ENCODE data around the gene RFXANK.
"Not testable (repeated sequence)": the region's sequence is repeated elsewhere in the genome, so short reads cannot be mapped to it uniquely, and the experiment has no call there.

The RFXANK gene

DNA sequence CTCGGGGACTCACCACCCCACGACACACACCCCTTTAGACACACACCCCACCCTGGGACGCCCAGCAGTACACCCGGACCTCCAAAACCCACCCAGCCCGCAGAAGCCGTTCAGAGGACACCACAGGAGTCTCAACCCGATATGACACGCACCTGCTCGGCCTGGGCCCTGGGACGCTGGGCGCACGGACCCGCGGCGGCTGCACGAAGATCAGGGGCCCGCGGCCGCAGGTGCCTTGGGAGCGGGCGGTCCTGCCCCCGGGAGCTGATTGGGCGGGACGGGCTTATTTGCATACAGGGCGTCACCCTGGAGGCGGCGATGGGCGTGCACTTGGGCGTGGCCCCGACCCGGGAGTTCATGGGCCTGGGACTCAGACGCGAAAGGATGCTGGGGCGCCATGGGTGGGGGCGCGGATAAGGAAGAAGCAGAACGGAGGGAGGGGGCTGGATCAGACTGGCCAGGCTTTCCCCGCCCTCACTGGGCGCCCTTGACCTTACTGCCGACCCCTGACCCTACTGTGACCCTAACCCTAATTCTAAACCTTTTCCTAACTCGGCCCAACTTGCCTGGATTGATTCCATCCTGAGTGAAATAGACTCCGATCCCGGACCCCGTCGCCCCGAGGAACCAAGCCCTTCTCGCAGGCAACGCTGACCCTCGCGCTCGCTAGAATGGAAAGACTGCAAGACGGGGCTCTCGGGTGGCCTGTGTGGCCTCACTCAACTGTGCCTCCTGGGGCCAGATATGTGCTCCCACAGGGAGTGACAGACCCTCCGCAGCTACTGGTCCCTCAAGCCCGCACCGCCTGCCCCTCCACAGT lies 21.8 kb upstream of the RFXANK start, which contains the start of gene MEF2B:
TSS of gene MEF2B (minus strand) at position 211 of the 820 bp plus-strand sequence. CDS start 19,528 bp downstream, outside the sequence.
- FAIRE-seq, result no peak

DNA sequence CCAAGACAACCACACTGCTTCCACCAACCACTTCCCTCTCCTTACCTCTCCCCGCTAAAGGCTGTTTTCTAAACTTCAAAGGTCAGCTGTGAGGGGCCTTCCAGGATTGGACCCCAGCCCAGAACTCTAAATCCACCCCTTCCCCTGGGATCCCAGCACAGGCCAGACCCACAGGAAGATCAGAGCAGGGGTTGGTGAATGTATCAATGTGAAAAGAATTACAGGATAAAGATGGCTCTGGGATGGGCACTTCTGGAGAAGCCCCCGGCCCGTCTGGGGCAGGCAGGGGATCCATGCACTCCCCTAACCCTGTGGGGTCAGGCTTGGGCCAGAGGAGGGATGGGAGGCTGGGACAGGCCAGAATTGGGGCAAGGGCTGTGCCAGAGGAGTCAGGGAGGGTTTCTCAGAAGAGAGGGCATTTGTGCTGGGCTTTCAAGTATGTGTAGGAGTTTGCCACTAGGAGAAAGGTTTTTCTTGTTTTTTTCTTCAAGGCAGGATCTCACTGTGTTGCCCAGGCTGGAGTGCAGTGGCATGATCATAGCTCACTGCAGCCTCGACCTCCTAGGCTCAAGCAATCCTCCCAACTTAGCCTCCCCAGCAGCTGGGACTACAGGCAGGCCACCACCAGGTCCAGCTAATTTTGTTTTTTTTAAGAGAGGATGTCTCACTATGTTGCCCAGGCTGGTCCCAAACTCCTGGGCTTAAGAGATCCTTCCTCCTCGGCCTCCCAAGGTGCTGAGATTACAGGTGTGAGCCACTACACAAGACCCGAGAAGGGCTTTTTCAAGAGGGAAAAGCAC lies 21.0 kb upstream of the RFXANK start:
- no peak for FAIRE-seq

DNA sequence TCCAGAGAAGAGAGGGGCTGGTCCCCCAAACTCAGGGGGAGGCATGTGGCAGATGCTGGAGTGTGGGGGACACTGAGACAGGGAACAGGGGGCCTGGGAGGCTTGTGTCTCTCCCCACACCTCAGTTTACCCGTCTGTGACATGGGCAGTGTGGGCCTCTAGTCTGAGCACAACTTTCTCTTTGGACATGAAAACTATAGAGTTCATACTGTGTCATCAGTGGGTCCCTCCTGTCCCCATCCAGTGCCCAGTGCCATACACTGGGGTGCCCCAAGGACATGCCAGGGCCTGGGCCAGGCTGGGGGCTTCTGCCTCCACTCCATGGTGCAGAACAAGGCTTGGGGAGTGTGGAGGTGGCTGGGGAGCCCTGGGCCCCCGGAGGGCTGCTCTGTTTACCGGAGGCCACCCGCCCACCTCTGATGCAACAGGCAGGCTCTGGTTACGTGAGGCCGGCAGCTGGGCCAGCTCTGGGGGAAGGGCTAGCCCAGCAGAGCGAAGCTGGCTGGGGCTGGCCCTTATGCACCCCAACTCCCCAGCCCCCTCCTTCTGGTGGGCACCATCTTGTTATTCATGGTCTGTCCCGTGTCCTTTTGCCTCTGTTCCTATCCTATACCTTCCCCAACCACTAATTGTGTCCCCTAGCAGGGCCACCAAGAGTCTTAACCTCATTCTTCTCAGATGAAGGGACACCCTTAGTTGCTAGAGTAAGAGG lies 20.1 kb upstream of the RFXANK start:
- FAIRE-seq, result no peak

DNA sequence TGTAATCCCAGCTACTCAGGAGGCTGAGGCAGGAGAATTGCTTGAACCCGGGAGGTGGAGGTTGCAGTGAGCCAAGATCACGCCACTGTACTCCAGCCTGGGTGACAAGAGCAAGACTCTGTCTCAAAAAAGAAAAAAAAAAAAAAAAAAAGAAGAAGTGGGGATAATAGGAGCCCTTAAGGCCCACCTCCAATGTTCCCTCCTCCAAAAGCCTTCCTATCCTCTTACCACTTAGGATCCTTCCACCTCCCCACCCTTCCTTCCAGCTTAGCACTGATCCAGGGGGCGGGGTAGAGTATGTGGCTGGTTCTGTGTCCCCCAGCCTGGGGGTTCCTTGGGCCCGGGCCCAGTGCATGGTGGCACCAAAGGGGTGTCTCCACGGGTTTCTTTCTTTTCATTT lies 18.8 kb upstream of the RFXANK start:
- not testable (repeated sequence) for FAIRE-seq

DNA sequence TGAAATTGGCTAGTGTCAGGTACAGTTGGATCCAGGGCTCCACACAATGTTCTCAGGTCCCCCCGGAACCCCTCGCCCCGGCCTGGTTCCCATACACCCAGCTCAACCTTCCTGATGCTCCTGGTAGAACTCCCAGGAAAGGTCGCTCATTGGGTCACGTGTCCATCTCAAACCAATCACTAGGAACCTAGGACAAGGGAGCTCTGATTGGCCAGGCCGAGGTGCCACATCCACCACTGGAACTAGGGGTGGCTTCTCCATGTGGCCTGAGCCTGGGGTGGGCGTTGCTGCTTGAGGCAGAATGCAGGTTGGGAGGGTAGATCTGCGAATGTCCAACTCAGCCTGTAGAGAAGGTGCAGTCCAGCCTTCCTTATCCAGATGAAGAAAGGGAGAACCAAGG lies 15.1 kb upstream of the RFXANK start:
- no peak for FAIRE-seq

DNA sequence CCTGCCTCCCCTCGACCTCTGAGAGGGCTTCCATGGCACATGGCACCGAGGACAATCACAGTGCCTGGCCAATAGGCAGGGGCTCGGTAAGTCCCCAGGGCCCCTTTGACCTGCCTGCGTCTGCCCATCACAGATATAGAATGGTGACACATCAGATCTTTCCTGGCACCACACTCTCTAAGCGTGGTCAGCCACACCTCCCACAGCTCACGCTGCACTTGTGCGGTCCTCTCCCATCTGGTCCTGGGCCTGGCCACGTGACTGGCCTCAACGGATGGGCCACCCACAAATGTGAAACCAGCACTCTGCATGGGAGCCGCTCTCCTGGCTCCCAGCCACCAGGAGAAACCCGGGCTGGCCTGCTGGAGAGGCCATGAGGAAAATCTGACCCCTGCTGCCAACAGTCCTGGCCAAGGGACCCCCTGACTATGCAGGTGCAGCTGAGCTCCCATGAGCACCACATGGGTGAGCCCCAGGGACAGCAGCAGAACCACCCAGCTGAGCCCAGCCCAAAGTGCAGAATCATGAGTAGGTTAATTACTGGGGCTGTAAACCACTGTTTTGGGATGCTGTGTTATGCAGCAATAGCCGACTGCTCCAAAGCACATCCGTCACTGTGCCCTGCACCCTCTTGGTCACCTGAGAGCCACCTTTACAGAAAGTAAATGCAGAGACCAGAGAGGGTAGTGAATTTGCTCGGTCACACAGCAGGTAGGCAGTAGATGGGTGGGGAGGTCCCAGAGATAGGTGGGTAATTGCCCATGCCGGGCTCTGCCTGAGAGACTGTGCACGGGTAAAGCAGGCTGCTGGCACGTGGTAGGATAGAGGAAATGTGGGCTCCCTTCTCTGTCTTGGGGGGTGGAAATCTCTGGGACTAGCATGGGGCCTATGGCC lies 12.3 kb upstream of the RFXANK start:
- no peak for FAIRE-seq

DNA sequence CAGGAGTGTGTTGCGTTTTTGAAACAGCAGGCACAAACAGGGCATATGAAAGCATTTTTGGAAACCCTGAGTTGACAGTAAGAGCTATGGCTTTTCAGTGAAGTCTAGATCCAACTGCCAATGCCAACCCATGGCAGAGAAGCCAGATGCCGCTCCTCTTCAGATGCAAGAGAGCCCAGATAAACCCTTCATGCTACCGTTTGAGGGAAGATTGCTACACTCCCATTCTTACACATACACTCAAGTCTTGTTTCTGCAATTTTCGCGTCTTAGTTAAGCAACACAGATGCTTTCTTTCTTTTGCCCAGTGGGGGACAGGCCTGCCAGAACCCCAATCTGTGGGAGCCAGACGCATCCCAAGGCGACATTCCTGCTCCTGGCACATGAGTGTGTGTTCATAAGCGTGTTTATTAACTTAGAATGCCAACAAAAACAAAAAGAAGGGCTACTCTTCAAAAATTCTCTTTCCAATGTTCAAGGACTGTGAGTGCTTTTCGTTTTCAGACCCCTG lies 10.5 kb upstream of the RFXANK start:
- no peak for FAIRE-seq

DNA sequence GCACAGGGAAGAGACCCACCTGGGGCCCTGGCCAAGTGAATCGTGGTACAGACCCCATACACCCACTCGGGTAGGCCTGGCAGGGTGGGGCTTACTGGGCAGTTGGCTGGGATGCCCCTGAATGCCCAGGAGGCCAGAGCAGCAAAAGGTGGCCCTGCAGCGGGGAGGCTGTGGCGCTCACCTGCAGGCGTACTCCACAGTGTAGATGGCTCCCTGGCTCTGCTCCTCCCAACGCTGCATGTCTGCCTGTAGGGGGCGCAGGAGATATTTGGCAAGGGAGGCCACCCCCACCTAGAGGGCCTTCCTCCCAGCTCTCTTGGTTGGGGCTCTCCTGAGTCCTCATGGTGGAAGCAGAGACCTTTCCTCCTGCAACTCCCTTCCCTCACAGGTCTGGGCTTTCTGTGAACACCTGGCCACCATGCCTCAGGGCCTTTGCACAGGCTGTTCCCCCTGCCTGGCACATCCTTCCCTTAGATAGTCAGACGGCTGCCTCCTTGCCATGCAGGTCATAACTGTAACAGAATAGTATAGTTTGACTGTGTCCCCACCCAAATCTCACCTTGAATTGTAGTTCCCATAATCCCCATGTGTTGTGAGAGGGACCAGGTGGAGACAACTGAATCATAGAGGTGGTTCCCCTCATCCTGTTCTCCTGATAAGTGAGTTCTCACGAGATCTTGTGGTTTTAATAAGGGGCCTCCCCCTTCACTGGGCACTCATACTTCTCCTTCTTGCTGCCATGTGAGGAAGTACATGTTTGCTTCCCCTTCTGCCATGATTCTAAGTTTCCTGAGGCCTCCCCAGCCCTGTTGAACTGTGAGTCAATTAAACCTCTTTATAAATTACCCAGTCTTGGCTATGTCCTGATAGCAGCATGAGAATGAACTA lies 6.0 kb upstream of the RFXANK start:
- FAIRE-seq, result no peak

DNA sequence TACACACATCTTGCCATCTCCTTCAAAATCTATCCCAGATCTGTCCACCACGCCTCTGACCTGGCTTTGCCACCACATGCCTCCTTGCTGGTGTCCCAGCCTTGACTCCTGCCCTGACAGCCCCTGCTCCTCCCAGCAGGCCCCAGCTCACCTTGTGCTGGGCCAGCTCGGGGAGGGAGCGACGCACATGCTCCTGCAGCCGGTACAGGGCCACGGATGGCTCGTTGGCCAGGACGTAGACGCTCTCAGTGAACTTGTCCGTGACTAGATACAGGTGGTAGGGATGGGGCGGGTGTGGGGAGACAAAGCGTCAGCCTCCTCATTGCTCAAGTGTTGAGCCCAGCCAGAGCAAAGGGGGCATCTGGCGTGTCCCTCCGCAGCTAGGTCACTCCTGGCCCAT lies 5.3 kb upstream of the RFXANK start:
- FAIRE-seq, result no peak

DNA sequence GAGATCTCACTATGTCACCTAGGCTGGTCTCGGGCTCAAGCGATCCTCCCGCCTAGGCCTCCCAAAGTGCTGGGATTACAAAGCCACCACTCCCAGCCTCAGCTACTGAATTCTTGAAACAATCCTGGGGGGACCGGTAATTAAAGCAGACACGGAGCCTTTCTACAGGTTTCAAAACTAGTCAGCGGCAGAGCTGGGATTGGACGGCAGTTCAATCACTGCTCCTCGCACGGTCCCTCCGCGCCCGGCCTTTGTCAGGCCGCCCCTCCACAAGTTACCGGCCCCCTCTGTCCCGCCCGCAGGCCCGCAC lies 335 bp upstream of the RFXANK start:
- FAIRE-seq, result no peak

DNA sequence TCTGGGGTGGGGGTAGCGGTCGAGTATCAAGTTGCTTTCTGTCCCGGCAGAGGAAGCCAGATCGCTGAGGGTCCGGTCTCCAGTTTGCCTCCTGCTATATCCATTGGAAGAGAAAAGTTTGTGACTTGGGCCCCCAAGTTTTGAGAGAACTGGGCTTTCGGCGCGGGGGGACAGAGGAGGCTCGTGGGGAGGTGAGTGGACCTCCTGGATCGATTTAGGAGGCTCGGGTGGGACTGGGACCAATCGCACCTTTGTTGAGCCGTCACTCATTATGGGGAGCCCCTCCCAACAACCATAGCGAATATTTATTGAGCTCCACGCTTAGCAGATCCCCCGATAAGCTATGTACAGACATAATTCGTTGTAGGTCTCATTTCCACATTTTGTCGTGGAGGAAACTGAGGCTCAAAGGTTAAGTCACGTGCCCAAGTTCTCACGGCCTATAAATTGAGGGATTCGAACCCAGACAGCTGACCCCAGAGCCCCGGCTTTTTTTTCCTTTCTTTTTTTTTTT lies 909 bp downstream of the RFXANK start:
- no peak for FAIRE-seq

DNA sequence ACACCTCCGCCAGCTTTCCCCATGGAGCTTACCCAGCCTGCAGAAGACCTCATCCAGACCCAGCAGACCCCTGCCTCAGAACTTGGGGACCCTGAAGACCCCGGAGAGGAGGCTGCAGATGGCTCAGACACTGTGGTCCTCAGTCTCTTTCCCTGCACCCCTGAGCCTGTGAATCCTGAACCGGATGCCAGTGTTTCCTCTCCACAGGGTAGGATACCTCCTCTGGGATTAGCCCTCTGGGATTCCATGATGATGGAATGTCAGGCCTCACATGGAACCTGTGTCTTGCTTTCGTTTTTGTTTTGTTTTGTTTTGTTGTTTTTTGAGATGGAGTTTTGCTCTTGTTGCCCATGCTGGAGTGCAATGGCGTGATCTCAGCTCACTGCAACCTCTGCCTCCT lies 1.9 kb downstream of the RFXANK start:
- no peak for FAIRE-seq

DNA sequence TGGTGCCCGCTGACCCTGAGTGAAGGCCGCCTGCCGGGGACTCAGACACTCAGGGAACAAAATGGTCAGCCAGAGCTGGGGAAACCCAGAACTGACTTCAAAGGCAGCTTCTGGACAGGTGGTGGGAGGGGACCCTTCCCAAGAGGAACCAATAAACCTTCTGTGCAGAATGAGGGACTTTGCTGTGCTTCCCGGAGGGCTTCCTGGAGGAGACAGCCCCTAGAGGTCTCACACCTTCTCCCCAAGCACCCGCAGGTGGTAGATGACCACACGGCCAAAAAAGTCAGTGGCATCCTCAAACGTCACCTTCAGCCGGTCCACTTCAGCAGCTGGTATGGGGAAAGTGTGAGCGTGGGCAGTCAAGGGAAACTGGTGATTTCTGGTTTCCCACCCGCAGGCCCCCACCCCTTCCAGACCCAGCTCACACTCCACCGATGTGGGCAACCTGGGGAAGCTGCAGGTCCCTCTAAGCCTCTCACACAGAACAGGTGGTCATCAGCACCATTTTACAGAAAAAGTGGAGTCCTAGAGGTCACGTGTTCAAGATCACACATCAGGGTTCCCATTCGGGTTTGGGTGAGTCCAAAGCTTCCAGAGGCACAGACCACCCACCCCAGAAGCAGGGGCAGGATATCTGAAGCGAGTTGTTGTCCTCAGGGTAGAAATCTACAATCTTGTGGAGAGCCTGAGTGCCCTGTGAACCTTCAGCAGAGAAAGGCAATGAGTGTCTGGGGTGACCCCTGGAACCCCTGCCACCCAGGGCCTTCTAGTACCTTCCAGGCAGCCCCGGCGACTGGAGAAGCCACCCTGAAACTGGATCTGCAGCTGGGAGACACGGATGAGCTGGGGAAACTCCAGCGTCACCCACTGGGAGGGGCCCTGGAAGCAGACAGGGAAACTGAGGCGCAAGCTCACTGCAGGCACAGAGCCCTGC lies 9.9 kb downstream of the RFXANK start:
- FAIRE-seq, result no peak

DNA sequence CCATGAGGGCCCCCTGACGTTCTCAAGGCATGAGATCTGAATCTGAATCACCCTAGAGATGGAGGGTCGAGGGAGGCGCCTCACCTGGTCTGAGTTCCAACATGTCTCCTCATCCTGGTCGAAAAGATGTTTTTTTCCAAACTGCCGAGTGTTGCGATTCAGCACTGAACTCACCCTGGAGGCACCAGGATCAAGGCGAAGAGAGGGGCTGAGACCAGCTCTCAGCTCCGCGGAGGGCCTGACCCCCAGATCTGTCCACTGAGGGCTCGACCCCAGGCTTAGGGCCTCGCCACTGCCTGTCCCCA lies 10.6 kb downstream of the RFXANK start:
- no peak for FAIRE-seq

DNA sequence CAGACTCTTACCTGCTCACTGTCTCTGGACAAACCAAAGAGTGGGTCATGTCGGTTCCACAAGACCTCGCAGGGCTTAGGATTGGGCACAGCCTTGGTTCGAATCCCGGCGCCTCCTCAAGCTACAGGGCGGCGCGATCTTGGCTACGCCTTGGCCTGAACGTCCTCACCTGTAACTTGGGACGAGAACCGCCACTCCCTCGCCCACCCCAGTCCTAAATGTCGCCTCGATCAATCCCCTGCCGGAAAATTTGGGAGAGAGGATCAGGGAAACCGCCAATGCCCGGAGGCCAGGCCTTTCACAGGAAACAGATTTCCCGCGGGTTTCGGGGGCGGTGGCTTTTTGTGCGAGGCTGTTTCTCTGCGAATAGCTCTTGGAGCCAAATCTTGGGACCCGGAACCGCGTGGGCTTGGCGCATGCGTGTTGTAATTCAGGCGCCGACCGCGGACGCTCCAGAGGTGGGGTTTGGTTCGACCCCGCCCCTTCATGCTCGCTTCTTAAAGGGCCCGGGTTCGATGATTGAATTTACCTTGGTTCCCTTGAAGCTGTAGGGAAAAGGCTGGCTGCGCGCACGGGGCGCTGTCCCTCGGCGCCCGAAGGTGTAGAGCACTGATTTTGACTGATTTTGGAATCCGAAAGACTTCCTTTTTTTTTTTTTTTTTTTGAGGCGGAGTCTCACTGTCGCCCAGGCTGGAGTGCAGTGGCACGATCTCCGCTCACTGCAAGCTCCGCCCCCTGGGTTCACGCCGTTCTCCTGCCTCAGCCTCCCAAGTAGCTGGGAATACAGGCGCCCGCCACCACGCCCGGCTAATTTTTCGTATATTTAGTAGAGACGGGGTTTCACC lies 11.2 kb downstream of the RFXANK start, which contains the start of gene NR2C2AP:
TSS of gene NR2C2AP (minus strand) at position 403 of the 845 bp plus-strand sequence. CDS start at position 49, 354 bp downstream.
- FAIRE-seq, result peak; percentile 89

DNA sequence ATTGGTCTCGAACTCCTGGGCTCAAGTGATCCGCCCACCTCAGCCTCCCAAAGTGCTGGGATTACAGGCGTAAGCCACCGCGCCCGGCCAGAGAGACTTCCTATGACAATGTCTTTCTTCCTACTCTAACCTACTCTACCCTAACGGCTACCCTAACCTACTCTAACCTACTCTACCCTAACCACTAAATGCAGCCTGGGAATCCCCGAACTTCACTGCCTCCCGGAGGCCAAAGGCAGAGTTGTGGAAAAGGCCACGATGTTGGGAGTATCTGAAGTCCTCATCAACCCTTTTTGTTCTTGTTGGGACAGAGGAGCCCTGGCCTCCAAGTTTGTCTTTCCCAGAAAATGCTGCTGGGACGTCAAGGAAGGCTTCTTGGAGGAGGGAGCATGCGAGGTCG lies 12.1 kb downstream of the RFXANK start:
- FAIRE-seq, result no peak

DNA sequence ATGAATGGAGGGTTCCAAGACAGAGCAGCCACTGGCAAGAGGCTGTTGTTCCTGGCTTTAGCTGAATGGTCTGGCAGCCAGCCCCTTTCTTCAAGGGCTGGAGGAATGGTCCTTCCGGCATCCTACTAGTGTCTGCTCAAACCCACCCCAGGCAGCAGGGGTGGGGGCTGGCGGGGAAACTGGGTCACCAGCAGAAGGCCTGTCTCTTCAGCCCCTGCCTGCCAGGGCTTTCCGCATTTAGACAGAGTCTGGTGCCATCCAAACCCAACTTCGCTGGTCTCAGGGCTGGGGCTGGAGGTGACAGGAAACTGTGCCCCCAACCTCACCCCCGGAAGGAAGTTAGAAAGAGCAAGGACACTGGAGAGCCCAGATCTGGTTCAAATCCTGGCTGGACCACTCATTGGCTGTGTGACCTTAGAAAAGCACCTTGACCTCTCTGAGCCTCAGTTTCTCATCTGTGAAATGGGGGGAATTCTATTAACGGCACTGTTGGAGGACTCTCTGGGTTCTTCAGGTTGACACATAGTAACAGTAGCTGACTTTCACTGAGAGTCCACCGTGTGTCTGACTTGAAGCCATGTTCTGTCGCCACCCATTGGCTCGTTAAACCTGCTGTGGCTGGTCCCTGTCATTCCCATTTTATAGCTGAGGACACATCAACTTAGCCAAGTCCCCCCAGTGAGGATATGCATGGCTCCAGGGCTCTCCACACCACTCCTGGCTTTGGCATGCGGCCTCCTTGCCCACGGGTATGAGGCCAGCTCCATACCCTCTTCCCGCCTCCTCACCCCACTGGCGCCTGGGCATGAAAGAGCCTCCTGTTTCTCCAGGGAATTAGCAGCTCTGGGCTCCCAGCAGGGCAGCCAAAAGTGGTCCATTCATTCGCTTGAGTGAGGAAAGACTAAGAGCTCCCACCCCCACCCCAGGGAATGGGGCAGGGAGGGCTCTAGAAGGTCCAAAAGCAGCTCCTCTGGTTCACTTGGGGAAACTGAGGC lies 13.7 kb downstream of the RFXANK start:
- FAIRE-seq, result no peak

DNA sequence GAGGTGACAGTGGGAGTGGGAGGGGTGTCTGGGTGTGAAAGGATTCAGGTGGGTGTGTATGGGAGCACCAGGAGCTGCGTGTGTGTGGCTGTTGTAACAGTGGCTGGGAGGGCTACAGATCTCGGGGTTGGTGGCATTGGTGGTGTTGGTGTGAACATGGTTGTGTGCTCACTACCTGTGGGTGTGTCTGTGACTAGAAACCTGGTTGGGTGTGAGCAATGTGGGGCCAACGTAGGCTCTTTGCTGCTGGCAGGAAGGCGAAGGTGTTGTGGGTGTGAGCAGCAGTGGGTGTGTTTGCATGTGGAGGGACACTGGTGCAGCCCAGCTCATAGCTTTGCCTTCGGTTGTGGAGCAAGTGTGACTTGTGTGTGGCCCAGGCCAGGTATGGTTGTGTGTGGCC lies 14.9 kb downstream of the RFXANK start:
- FAIRE-seq, result no peak

Data from islet of Langerhans (tissue), 1 donor.